A549 (cell line): Measurements from ENCODE around the gene EIF4E. TPM values are rescaled to one million over a fixed set of nuclear protein-coding genes. Genes with fewer than 3 reads are reported as not detected.

ENCODE experiments used
- ATAC-seq, 2 experiments: fragments of 200-7000 bp in 1 of 2; fragments of >200 bp in 1 of 2; cut with Nextera tagmentation in 1 of 2; cut with Tn5 transposase in 1 of 2; 3 replicates each; pipeline versions ENCODE4 v1.8.0 to v1.9.1; 2018 to 2020; ENCODE audit warnings: mild to moderate bottlenecking in 1 of 2, moderate library complexity in 1 of 2
- CTCF ChIA-PET: fragments of 300-600 bp; sonication (Branson Sonifier 250); formaldehyde crosslinking; extraction: SDS; loops from one replicate; lab custom pipeline; 2021; ENCODE audit warnings: antibody characterized with exemption, inconsistent platforms; lab: Yijun Ruan, JAX
- POLR2A ChIA-PET: fragments of 350-600 bp; formaldehyde crosslinking; extraction: SDS; loops from one replicate; lab custom pipeline; 2021; ENCODE audit warnings: antibody characterized with exemption, inconsistent platforms; lab: Yijun Ruan, JAX
- DNase-seq, 2 experiments: peaks; one replicate each; pipeline versions ENCODE4 v3.0.0 to v3.0.0-alpha.2; 2011 to 2016; ENCODE audit warnings: low read depth in 1 of 2, low spot score in 1 of 2
- FAIRE-seq: peaks from 2 replicates; lab custom pipeline; 2011; peaks lifted over from hg19 to GRCh38; lab: Jason Lieb, UNC
- H3K27ac ChIP-seq, 2 experiments: fragments of >200 bp; sonication (Bioruptor Twin); formaldehyde crosslinking; 3 replicates each; pipeline ENCODE4 v1.5.1; 2016 to 2017
- H3K4me1 ChIP-seq: fragments of >200 bp; sonication (Bioruptor Twin); formaldehyde crosslinking; 3 replicates; pipeline ENCODE4 v1.6.1; 2016
- H3K4me2 ChIP-seq: fragments of >200 bp; sonication (Bioruptor Twin); formaldehyde crosslinking; 3 replicates; pipeline ENCODE4 v1.6.1; 2016
- H3K4me3 ChIP-seq: fragments of >200 bp; sonication (Bioruptor Twin); formaldehyde crosslinking; 3 replicates; pipeline ENCODE4 v1.5.1; 2016
- H3K9me3 ChIP-seq: fragments of >200 bp; sonication (Bioruptor Twin); formaldehyde crosslinking; 3 replicates; pipeline ENCODE4 v1.6.1; 2016
- BHLHE40 ChIP-seq: IDR thresholded peaks from 2 replicates; pipeline ENCODE4 v1.6.1; 2012; ENCODE audit warnings: low read depth, low read length, inconsistent platforms
- CEBPB ChIP-seq, 2 experiments: fragments of >200 bp in 1 of 2; sonication (Bioruptor Twin) in 1 of 2; formaldehyde crosslinking in 1 of 2; IDR thresholded peaks; 2 replicates each; pipeline ENCODE4 v1.6.1; 2012 to 2016
- CHD4 ChIP-seq: fragments of 200-600 bp; sonication (generic); IDR thresholded peaks from 2 replicates; pipeline ENCODE4 v1.6.1; 2016; ENCODE audit warnings: antibody characterized with exemption, mild to moderate bottlenecking, borderline replicate concordance
- CTCF ChIP-seq: fragments of >200 bp; sonication (Bioruptor Twin); formaldehyde crosslinking; IDR thresholded peaks from 3 replicates; pipeline ENCODE4 v1.5.1; 2016
- E2F6 ChIP-seq: IDR thresholded peaks from 2 replicates; pipeline ENCODE4 v1.6.1; 2012; ENCODE audit warnings: low read depth, borderline replicate concordance
- EHMT2 ChIP-seq: fragments of 200-600 bp; sonication (generic); IDR thresholded peaks from 2 replicates; pipeline ENCODE4 v1.6.1; 2016; ENCODE audit warnings: antibody characterized with exemption, low read depth, mild to moderate bottlenecking, moderate library complexity
- ELK1 ChIP-seq: fragments of 150-350 bp; IDR thresholded peaks from 2 replicates; pipeline ENCODE4 v1.6.1; 2014; ENCODE audit warnings: low read depth, mild to moderate bottlenecking, low read length
- FOSB ChIP-seq: fragments of 250-450 bp; sonication (Bioruptor Pico); IDR thresholded peaks from 2 replicates; pipeline ENCODE4 v1.5.0; 2020; ENCODE audit warnings: mild to moderate bottlenecking, moderate library complexity
- GATA3 ChIP-seq: IDR thresholded peaks from 2 replicates; pipeline ENCODE4 v1.6.1; 2012; ENCODE audit warnings: borderline replicate concordance
- HES2 ChIP-seq: fragments of >200 bp; sonication (Bioruptor Twin); formaldehyde crosslinking; IDR thresholded peaks from 2 replicates; pipeline ENCODE4 v1.6.1; 2016
- HEYL ChIP-seq: fragments of 250-450 bp; sonication (Bioruptor Pico); IDR thresholded peaks from 2 replicates; pipeline ENCODE4 v1.8.0; 2021; ENCODE audit warnings: mild to moderate bottlenecking, moderate library complexity
- HOXA7 ChIP-seq: fragments of 250-450 bp; sonication (Bioruptor Pico); IDR thresholded peaks from 2 replicates; pipeline ENCODE4 v1.5.0; 2020; ENCODE audit warnings: mild to moderate bottlenecking, moderate library complexity
- HOXB5 ChIP-seq: fragments of 250-450 bp; sonication (Bioruptor Pico); IDR thresholded peaks from 2 replicates; pipeline ENCODE4 v1.5.0; 2020; ENCODE audit warnings: mild to moderate bottlenecking, moderate library complexity
- JUN ChIP-seq, 2 experiments: fragments of >200 bp; sonication (Bioruptor Twin); formaldehyde crosslinking; IDR thresholded peaks; 2 replicates in 1 of 2; 3 replicates in 1 of 2; pipeline ENCODE4 v1.6.1; 2016 to 2017
- MAFK ChIP-seq: fragments of 450-650 bp; IDR thresholded peaks from 2 replicates; pipeline ENCODE4 v1.6.1; 2014; ENCODE audit not compliant: partially characterized antibody
- MAZ ChIP-seq: fragments of 150-350 bp; IDR thresholded peaks from 2 replicates; pipeline ENCODE4 v1.6.1; 2014; ENCODE audit warnings: antibody characterized with exemption, low read depth, low read length, borderline replicate concordance
- MYC ChIP-seq: IDR thresholded peaks from 2 replicates; pipeline ENCODE4 v1.6.1; 2012; ENCODE audit warnings: mild to moderate bottlenecking, inconsistent platforms, low read length, improper control_type of control experiment, borderline replicate concordance
- NPAS2 ChIP-seq: fragments of 250-450 bp; sonication (Bioruptor Pico); IDR thresholded peaks from 2 replicates; pipeline ENCODE4 v1.8.0; 2022; ENCODE audit warnings: mild to moderate bottlenecking, moderate library complexity, borderline replicate concordance
- NR3C1 ChIP-seq: fragments of >200 bp; sonication (Bioruptor Twin); formaldehyde crosslinking; IDR thresholded peaks from 3 replicates; pipeline ENCODE4 v1.6.1; 2017
- POLR2AphosphoS2 ChIP-seq: conservative IDR thresholded peaks from 2 replicates; pipeline ENCODE4 v1.6.1; 2012; ENCODE audit warnings: low read length, improper control_type of control experiment, inconsistent platforms
- RAD21 ChIP-seq, 2 experiments: fragments of >200 bp in 1 of 2; sonication (Bioruptor Twin) in 1 of 2; formaldehyde crosslinking in 1 of 2; IDR thresholded peaks in 1 of 2; conservative IDR thresholded peaks in 1 of 2; 2 replicates in 1 of 2; 3 replicates in 1 of 2; pipeline ENCODE4 v1.6.1; 2012 to 2018; ENCODE audit warnings: inconsistent platforms in 1 of 2
- REST ChIP-seq: fragments of 200-600 bp; sonication (generic); IDR thresholded peaks from 2 replicates; pipeline ENCODE4 v1.6.1; 2016; ENCODE audit warnings: antibody characterized with exemption, mild to moderate bottlenecking, moderate library complexity
- ZC3H11A ChIP-seq: fragments of 450-650 bp; IDR thresholded peaks from 2 replicates; pipeline ENCODE4 v1.6.1; 2014; ENCODE audit warnings: antibody characterized with exemption, mild to moderate bottlenecking
- ZNF302 ChIP-seq: fragments of 250-450 bp; sonication (Bioruptor Pico); IDR thresholded peaks from 2 replicates; pipeline ENCODE4 v1.9.0; 2021; ENCODE audit warnings: inconsistent platforms, mild to moderate bottlenecking, moderate library complexity
- ZSCAN20 ChIP-seq: fragments of 250-450 bp; sonication (Bioruptor Pico); IDR thresholded peaks from 2 replicates; pipeline ENCODE4 v1.8.0; 2022; ENCODE audit warnings: mild to moderate bottlenecking, moderate library complexity
- WGBS: methylation state at CpG from one replicate; pipeline ENCODE4 v1.1.6; 2017; ENCODE audit errors: missing lambda C conversion rate; 5-methylcytosine and 5-hydroxymethylcytosine counted together
- polyA minus RNA-seq: library from RNA; depleted of rRNA, polyadenylated mRNA; stranded (reverse); fragments of >200 nt; gene quantifications from 2 replicates; pipeline ENCODE4 v1.2.3, GENCODE V29; 2011; rRNA and poly(A)+ RNA removed
- polyA plus RNA-seq, 4 experiments: library from polyadenylated mRNA; depleted of rRNA in 3 of 4; stranded (reverse); fragments of >200 nt; fragmentation: RNase III in 1 of 4; extraction: RNeasy Plus Mini Kit Qiagen cat#74134 plus additional on column Dnase treatment in 1 of 4; gene quantifications; 2 replicates in 3 of 4; 3 replicates in 1 of 4; pipeline ENCODE4 v1.2.3, GENCODE V29; 2011 to 2017
- TF ChIP-seq, protein P1 (sequence below): fragments of 450-650 bp; IDR thresholded peaks from 2 replicates; pipeline ENCODE4 v1.6.1; 2014; ENCODE audit warnings: antibody characterized with exemption
- TF ChIP-seq, protein P2 (sequence below): fragments of 250-450 bp; sonication (Bioruptor Pico); IDR thresholded peaks from 2 replicates; pipeline ENCODE4 v1.5.0; 2021; ENCODE audit warnings: mild to moderate bottlenecking, moderate library complexity, borderline replicate concordance

EIF4E gene
- polyA plus RNA-seq (2011; rRNA removed): 77.1 and 147 TPM in 2 replicates
- polyA plus RNA-seq (2012; cell fraction: cytosol; rRNA removed): 35.9 and 50.7 TPM in 2 replicates
- polyA plus RNA-seq (2012; cell fraction: nucleus; rRNA removed): 12.9 and 25.4 TPM in 2 replicates
- 150 to 165 TPM (median 151 TPM) in 3 replicates for polyA plus RNA-seq (2017; fragmentation: RNase III; extraction: RNeasy Plus Mini Kit Qiagen cat#74134 plus additional on column Dnase treatment)
- 34.1 and 42.4 TPM in 2 replicates for polyA minus RNA-seq

- Histone ChIP-seq H3K4me3 (peak within 1 kb of the TSS; percentile 75), H3K4me2 (peak within 1 kb of the TSS; percentile 81), H3K4me1 (peaks cover 17% of the 10 kb centered on the region), H3K9me3 (no peaks in the 10 kb centered on the region), H3K27ac (peak within 1 kb of the TSS; percentile 92 to 100)
- FAIRE-seq (no peak), DNase-seq (peak; percentile 83 to 98), ATAC-seq (peak; percentile 67 to 84)
- CTCF ChIA-PET: interaction anchor here (0.7 to 1.6 kb wide), 8 partner anchors 12 to 461 kb away, joined by 3 to 5 read pairs (median 3); no protein-coding TSS in a partner anchor
- POLR2A ChIA-PET: interaction anchor here (0.6 to 3.4 kb wide), 18 partner anchors 8 to 668 kb away, joined by 3 to 37 read pairs (median 6); partner anchors contain the start of genes ADH5, METAP1 and RAP1GDS1
- under 1% methylated on average over 13 of the region's 68 CpGs for WGBS
- TF ChIP-seq BHLHE40: no peak
- no peak for TF ChIP-seq EHMT2
- no peak for TF ChIP-seq MAFK
- TF ChIP-seq ZNF302 (CRISPR knock-in tag): no peak
- TF ChIP-seq FOSB (CRISPR knock-in tag): no peak
- no peak for TF ChIP-seq HOXB5 (CRISPR knock-in tag)
- TF ChIP-seq ZSCAN20 (CRISPR knock-in tag): no peak
- TF ChIP-seq, protein P1, sequence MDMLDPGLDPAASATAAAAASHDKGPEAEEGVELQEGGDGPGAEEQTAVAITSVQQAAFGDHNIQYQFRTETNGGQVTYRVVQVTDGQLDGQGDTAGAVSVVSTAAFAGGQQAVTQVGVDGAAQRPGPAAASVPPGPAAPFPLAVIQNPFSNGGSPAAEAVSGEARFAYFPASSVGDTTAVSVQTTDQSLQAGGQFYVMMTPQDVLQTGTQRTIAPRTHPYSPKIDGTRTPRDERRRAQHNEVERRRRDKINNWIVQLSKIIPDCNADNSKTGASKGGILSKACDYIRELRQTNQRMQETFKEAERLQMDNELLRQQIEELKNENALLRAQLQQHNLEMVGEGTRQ: peak; percentile 98
- TF ChIP-seq REST: no peak
- TF ChIP-seq NR3C1: no peak
- TF ChIP-seq HES2: no peak
- TF ChIP-seq E2F6: no peak
- TF ChIP-seq MAZ: no peak
- TF ChIP-seq GATA3: peak; percentile 14; the same call in 1 of the 2 replicates
- TF ChIP-seq CEBPB (IDR thresholded peaks at IDR 0.05): no peak
- peak in 1 of 2 experiments; percentile 58; a peak in 2 of 5 replicates for TF ChIP-seq JUN (IDR thresholded peaks at IDR 0.05)
- TF ChIP-seq ZC3H11A: no peak
- TF ChIP-seq RAD21 (conservative IDR thresholded peaks at IDR 0.05 in 1 of 2, IDR thresholded peaks at IDR 0.05 in 1 of 2): no peak
- TF ChIP-seq MYC: 0 out of 2 replicates have a peak, but pooled peaks have one; percentile 6
- no peak for TF ChIP-seq ELK1
- TF ChIP-seq CTCF: no peak
- no peak for TF ChIP-seq CHD4
- TF ChIP-seq NPAS2 (CRISPR knock-in tag): no peak
- TF ChIP-seq HOXA7 (CRISPR knock-in tag): no peak
- no peak for TF ChIP-seq HEYL (CRISPR knock-in tag)
- TF ChIP-seq, protein P2, sequence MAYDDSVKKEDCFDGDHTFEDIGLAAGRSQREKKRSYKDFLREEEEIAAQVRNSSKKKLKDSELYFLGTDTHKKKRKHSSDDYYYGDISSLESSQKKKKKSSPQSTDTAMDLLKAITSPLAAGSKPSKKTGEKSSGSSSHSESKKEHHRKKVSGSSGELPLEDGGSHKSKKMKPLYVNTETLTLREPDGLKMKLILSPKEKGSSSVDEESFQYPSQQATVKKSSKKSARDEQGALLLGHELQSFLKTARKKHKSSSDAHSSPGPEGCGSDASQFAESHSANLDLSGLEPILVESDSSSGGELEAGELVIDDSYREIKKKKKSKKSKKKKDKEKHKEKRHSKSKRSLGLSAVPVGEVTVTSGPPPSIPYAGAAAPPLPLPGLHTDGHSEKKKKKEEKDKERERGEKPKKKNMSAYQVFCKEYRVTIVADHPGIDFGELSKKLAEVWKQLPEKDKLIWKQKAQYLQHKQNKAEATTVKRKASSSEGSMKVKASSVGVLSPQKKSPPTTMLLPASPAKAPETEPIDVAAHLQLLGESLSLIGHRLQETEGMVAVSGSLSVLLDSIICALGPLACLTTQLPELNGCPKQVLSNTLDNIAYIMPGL (CRISPR knock-in tag): no peak
- no peak for TF ChIP-seq POLR2AphosphoS2
These were observed at the start of gene EIF4E for GRCh38 chr4:98928505-98929340. TSS of gene EIF4E (minus strand) at chr4:98929133. CDS start at chr4:98929112, 21 bp downstream.
